GM12801 (cell line): ENCODE data around the gene KCNIP4.

Experiments
- CTCF ChIP-seq: IDR thresholded peaks from one replicate; pipeline ENCODE4 v1.5.1; 2011; ENCODE audit warnings: control low read depth; ENCODE audit not compliant: insufficient read length; ENCODE audit errors: extremely low read depth

KCNIP4 gene

GRCh38 chr4:21167711-21168110, 780.9 kb downstream of the KCNIP4 start:
- no peak for TF ChIP-seq CTCF

- no peak for TF ChIP-seq CTCF
Measured at GRCh38 chr4:21155367-21155766, 793.2 kb downstream of the KCNIP4 start.

- TF ChIP-seq CTCF = no peak
Measured at GRCh38 chr4:21139327-21139726, 809.2 kb downstream of the KCNIP4 start.

- TF ChIP-seq CTCF = no peak
Measured at GRCh38 chr4:21136051-21136630, 812.4 kb downstream of the KCNIP4 start.

GRCh38 chr4:21134994-21135393, 813.6 kb downstream of the KCNIP4 start:
- TF ChIP-seq CTCF = no peak

- no peak for TF ChIP-seq CTCF
Measured at GRCh38 chr4:21130606-21131005, 818.0 kb downstream of the KCNIP4 start.

GRCh38 chr4:21126014-21126512, 822.5 kb downstream of the KCNIP4 start:
- no peak for TF ChIP-seq CTCF

- TF ChIP-seq CTCF = no peak
Measured at GRCh38 chr4:21118301-21118700, 830.3 kb downstream of the KCNIP4 start.
